Liver (tissue), 9 donors: ENCODE data around the gene LTBP4. TPM values are rescaled to one million over a fixed set of nuclear protein-coding genes. Genes with fewer than 3 reads are reported as not detected.

Experiments used
- DNase-seq: peaks from one replicate; pipeline ENCODE4 v3.0.0-alpha.2; 2017; ENCODE audit warnings: low spot score
- H3K27ac ChIP-seq, 2 donors: one replicate each; pipeline ENCODE4 v1.7.0; 2013; ENCODE audit warnings: inconsistent platforms in 2 of 2, low read length in 2 of 2, control low read depth in 1 of 2, low read depth in 1 of 2, mild to moderate bottlenecking in 1 of 2
- H3K27me3 ChIP-seq, 4 donors: one replicate each; pipeline versions ENCODE4 v1.6.1 to v1.7.0; 2013; ENCODE audit warnings: low read length in 3 of 4, inconsistent platforms in 1 of 4, mild to moderate bottlenecking in 1 of 4, moderate library complexity in 1 of 4; ENCODE audit not compliant: control insufficient read depth in 4 of 4, insufficient read depth in 4 of 4
- H3K36me3 ChIP-seq, 4 donors: one replicate each; pipeline versions ENCODE4 v1.6.1 to v1.7.0; 2013; ENCODE audit warnings: low read length in 3 of 4, mild to moderate bottlenecking in 3 of 4, low read depth in 1 of 4, moderate library complexity in 1 of 4; ENCODE audit not compliant: control insufficient read depth in 4 of 4, insufficient read depth in 3 of 4
- H3K4me1 ChIP-seq, 4 donors: one replicate each; pipeline versions ENCODE4 v1.6.1 to v1.7.0; 2013; ENCODE audit warnings: low read length in 3 of 4, mild to moderate bottlenecking in 3 of 4, moderate library complexity in 1 of 4; ENCODE audit not compliant: control insufficient read depth in 4 of 4, insufficient read depth in 4 of 4
- H3K4me3 ChIP-seq, 3 donors: one replicate each; pipeline versions ENCODE4 v1.6.1 to v1.7.0; 2013; ENCODE audit warnings: low read length in 3 of 3, control low read depth in 1 of 3, low read depth in 1 of 3, mild to moderate bottlenecking in 1 of 3
- H3K9ac ChIP-seq, 2 donors: one replicate each; pipeline ENCODE4 v1.7.0; 2013; ENCODE audit warnings: low read length in 2 of 2, mild to moderate bottlenecking in 2 of 2, moderate library complexity in 2 of 2, control low read depth in 1 of 2, low read depth in 1 of 2
- H3K9me3 ChIP-seq, 4 donors: one replicate each; pipeline versions ENCODE4 v1.6.1 to v1.7.0; 2013; ENCODE audit warnings: low read length in 3 of 4; ENCODE audit not compliant: control insufficient read depth in 4 of 4
- ATF3 ChIP-seq: IDR thresholded peaks from 2 replicates; pipeline ENCODE4 v1.6.1; 2016; ENCODE audit warnings: antibody characterized with exemption
- CTCF ChIP-seq: fragments of 150-350 bp; IDR thresholded peaks from 2 replicates; pipeline ENCODE4 v1.5.1; 2017; ENCODE audit warnings: improper control_type of control experiment, low read depth, low read length; ENCODE audit not compliant: missing input control
- EGR1 ChIP-seq, 2 donors: IDR thresholded peaks; 2 replicates each; pipeline ENCODE4 v1.6.1; 2016 to 2018; ENCODE audit warnings: antibody characterized with exemption in 2 of 2, low read depth in 2 of 2
- FOXA1 ChIP-seq: IDR thresholded peaks from 2 replicates; pipeline ENCODE4 v1.6.1; 2016; ENCODE audit warnings: antibody characterized with exemption
- FOXA2 ChIP-seq: IDR thresholded peaks from 2 replicates; pipeline ENCODE4 v1.6.1; 2016; ENCODE audit warnings: antibody characterized with exemption
- GABPA ChIP-seq, 2 donors: IDR thresholded peaks in 1 of 2; conservative IDR thresholded peaks in 1 of 2; 2 replicates each; pipeline ENCODE4 v1.6.1; 2016; ENCODE audit warnings: antibody characterized with exemption in 2 of 2, mild to moderate bottlenecking in 1 of 2, moderate library complexity in 1 of 2
- HNF4A ChIP-seq, 2 donors: conservative IDR thresholded peaks; 2 replicates each; pipeline ENCODE4 v1.6.1; 2016; ENCODE audit warnings: antibody characterized with exemption in 2 of 2, mild to moderate bottlenecking in 2 of 2
- HNF4G ChIP-seq: IDR thresholded peaks from 2 replicates; pipeline ENCODE4 v1.6.1; 2016; ENCODE audit warnings: antibody characterized with exemption
- JUND ChIP-seq, 2 donors: IDR thresholded peaks; 2 replicates each; pipeline ENCODE4 v1.6.1; 2016; ENCODE audit warnings: antibody characterized with exemption in 2 of 2
- MAX ChIP-seq: IDR thresholded peaks from 2 replicates; pipeline ENCODE4 v1.6.1; 2016; ENCODE audit warnings: antibody characterized with exemption
- NR2F2 ChIP-seq: IDR thresholded peaks from 2 replicates; pipeline ENCODE4 v1.6.1; 2016; ENCODE audit warnings: antibody characterized with exemption
- RAD21 ChIP-seq, 2 donors: IDR thresholded peaks; 2 replicates each; pipeline ENCODE4 v1.6.1; 2016; ENCODE audit warnings: antibody characterized with exemption in 2 of 2, mild to moderate bottlenecking in 2 of 2
- REST ChIP-seq: IDR thresholded peaks from 2 replicates; pipeline ENCODE4 v1.6.1; 2016; ENCODE audit warnings: antibody characterized with exemption, mild to moderate bottlenecking
- RXRA ChIP-seq, 2 donors: IDR thresholded peaks; 2 replicates each; pipeline ENCODE4 v1.6.1; 2017 to 2018; ENCODE audit warnings: antibody characterized with exemption in 2 of 2, mild to moderate bottlenecking in 1 of 2
- SP1 ChIP-seq: IDR thresholded peaks from 2 replicates; pipeline ENCODE4 v1.6.1; 2018; ENCODE audit warnings: antibody characterized with exemption, mild to moderate bottlenecking
- TAF1 ChIP-seq: conservative IDR thresholded peaks from 2 replicates; pipeline ENCODE4 v1.6.1; 2016; ENCODE audit warnings: antibody characterized with exemption, mild to moderate bottlenecking
- YY1 ChIP-seq: IDR thresholded peaks from 2 replicates; pipeline ENCODE4 v1.6.1; 2016; ENCODE audit warnings: antibody characterized with exemption, mild to moderate bottlenecking
- ZBTB33 ChIP-seq: IDR thresholded peaks from 2 replicates; pipeline ENCODE4 v1.6.1; 2016; ENCODE audit warnings: antibody characterized with exemption
- WGBS: extraction: QIAGEN DNeasy Blood & Tissue Kit; methylation state at CpG from one replicate; pipeline ENCODE4 v1.1.7; 2013; 5-methylcytosine and 5-hydroxymethylcytosine counted together
- polyA plus RNA-seq, 2 donors: library from polyadenylated mRNA; stranded (reverse) in 1 of 2; unstranded in 1 of 2; fragments of 200-250 nt in 1 of 2; fragments of >200 nt in 1 of 2; fragmentation: Nextera tagmentation in 1 of 2; extraction: Ambion mirVana in 1 of 2; gene quantifications; one replicate each; pipeline versions ENCODE4 v1.2.1 to v1.2.3, GENCODE V29; 2013 to 2015
- total RNA-seq, 2 donors: library from RNA; depleted of rRNA; stranded (reverse); fragments of >200 nt; gene quantifications; one replicate each; pipeline ENCODE4 v1.2.3, GENCODE V29; 2014
- donor health status: healthy.
- donor health status: healthy.
- donor health status: healthy.
- donor health status: healthy.
- donor health status: healthy.

LTBP4 gene
- total and polyA plus RNA-seq, 4 donors = 9.6 to 28.7 (median 17.8) TPM

GRCh38 chr19:40583283-40583682 is 17.9 kb upstream of the LTBP4 start:
- peaks cover 4 to 21% (median 11%) of the 10 kb centered on the region in 4 donors for H3K36me3 ChIP-seq
- peaks cover 0 to 2% (median 0%) of the 10 kb centered on the region in 4 donors for H3K4me1 ChIP-seq
- no peaks in the 10 kb centered on the region for H3K9me3 ChIP-seq
- TF ChIP-seq FOXA2 (no peak), ATF3 (no peak), FOXA1 (no peak), JUND (IDR thresholded peaks at IDR 0.05) (no peak), EGR1 (IDR thresholded peaks at IDR 0.05; ENCODE audit: low read depth in 2 of 2) (no peak), YY1 (no peak), SP1 (no peak), RAD21 (IDR thresholded peaks at IDR 0.05) (no peak), ZBTB33 (no peak)
- no peak overlapping the region for H3K4me3 ChIP-seq
- H3K27me3 ChIP-seq = no peaks in the 10 kb centered on the region
- DNase-seq = no peak
- no peak overlapping the region for H3K27ac ChIP-seq
- WGBS = 89% methylated on average over 14 of the region's 14 CpGs
- H3K9ac ChIP-seq = no peak overlapping the region

- 89% methylated on average over 5 of the region's 5 CpGs for WGBS
- peaks cover 5 to 21% (median 13%) of the 10 kb centered on the region in 4 donors for H3K36me3 ChIP-seq
- TF ChIP-seq RAD21 (IDR thresholded peaks at IDR 0.05) (no peak), HNF4G (no peak), FOXA1 (no peak), MAX (no peak), TAF1 (no peak), YY1 (no peak), JUND (IDR thresholded peaks at IDR 0.05) (no peak), ZBTB33 (no peak), SP1 (no peak), EGR1 (IDR thresholded peaks at IDR 0.05; ENCODE audit: low read depth in 2 of 2) (no peak), CTCF (no peak), REST (no peak), ATF3 (no peak), RXRA (IDR thresholded peaks at IDR 0.05) (no peak), HNF4A (conservative IDR thresholded peaks at IDR 0.05) (no peak), FOXA2 (no peak), NR2F2 (no peak), GABPA (IDR thresholded peaks at IDR 0.05 in 1 of 2, conservative IDR thresholded peaks at IDR 0.05 in 1 of 2) (no peak)
- no peak overlapping the region for H3K9ac ChIP-seq
- no peaks in the 10 kb centered on the region for H3K9me3 ChIP-seq
- H3K27ac ChIP-seq = no peak overlapping the region
- H3K4me3 ChIP-seq = no peak overlapping the region
- no peaks in the 10 kb centered on the region for H3K4me1 ChIP-seq
- H3K27me3 ChIP-seq = no peaks in the 10 kb centered on the region
- DNase-seq = no peak
Observed at GRCh38 chr19:40584007-40584406, 17.2 kb upstream of the LTBP4 start.
